ENCODE data around the gene ALG14.

GRCh38 chr1:94980582-94981574, 91.9 kb downstream of the ALG14 start:
- TF ChIP-seq CTCF (IDR thresholded peaks at IDR 0.05; ENCODE audit: insufficient read depth, low read length) (no peak), POLR2AphosphoS5 (IDR thresholded peaks at IDR 0.05; ENCODE audit: low read depth) (no peak)
